RWPE2 (cell line): ENCODE results near the gene RBM43.
A peak's percentile ranks its signal among the peaks of the same experiment; 100 is the strongest.
"Not testable (repeated sequence)": the region's sequence is repeated elsewhere in the genome, so short reads cannot be mapped to it uniquely, and the experiment has no call there.

Experiments used
- ATAC-seq: fragments of 200-7000 bp; cut with Tn5 transposase; 3 replicates; pipeline ENCODE4 v1.9.1; 2021; ENCODE audit warnings: low read depth
- DNase-seq: peaks from one replicate; pipeline ENCODE4 v3.0.0-alpha.2; 2020; ENCODE audit warnings: low spot score
- H3K27ac ChIP-seq: fragments of 450-650 bp; 2 replicates; pipeline ENCODE4 v1.5.1; 2017; ENCODE audit warnings: mild to moderate bottlenecking; ENCODE audit not compliant: poor library complexity, severe bottlenecking
- H3K27me3 ChIP-seq: fragments of 250-450 bp; sonication (Bioruptor Pico); 2 replicates; pipeline ENCODE4 v1.5.1; 2021; ENCODE audit warnings: mild to moderate bottlenecking, moderate library complexity; ENCODE audit not compliant: insufficient read depth, poor library complexity, severe bottlenecking
- H3K36me3 ChIP-seq: fragments of 250-450 bp; sonication (Bioruptor Pico); 2 replicates; pipeline ENCODE4 v1.5.1; 2020; ENCODE audit warnings: low read depth, mild to moderate bottlenecking, moderate library complexity
- H3K4me1 ChIP-seq: fragments of 250-450 bp; sonication (Bioruptor Pico); 2 replicates; pipeline ENCODE4 v1.5.1; 2021; ENCODE audit warnings: mild to moderate bottlenecking, moderate library complexity; ENCODE audit not compliant: insufficient read depth, poor library complexity, severe bottlenecking
- H3K4me3 ChIP-seq: fragments of 250-450 bp; sonication (Bioruptor Pico); 2 replicates; pipeline ENCODE4 v1.5.1; 2021; ENCODE audit warnings: mild to moderate bottlenecking, moderate library complexity; ENCODE audit not compliant: severe bottlenecking
- H3K9me3 ChIP-seq: fragments of 250-450 bp; sonication (Bioruptor Pico); 2 replicates; pipeline ENCODE4 v1.5.1; 2021; ENCODE audit warnings: mild to moderate bottlenecking, moderate library complexity; ENCODE audit not compliant: severe bottlenecking
- CTCF ChIP-seq: fragments of 450-650 bp; IDR thresholded peaks from one replicate; pipeline ENCODE4 v1.5.1; 2017; ENCODE audit warnings: mild to moderate bottlenecking, moderate library complexity; ENCODE audit not compliant: poor library complexity, severe bottlenecking

RBM43 gene

GRCh38 chr2:151240433-151240832 lies 21.2 kb downstream of the RBM43 start:
- TF ChIP-seq CTCF = no peak
- H3K4me1 ChIP-seq = peaks cover 6% of the 10 kb centered on the region
- no peak overlapping the region for H3K27ac ChIP-seq
- ATAC-seq = no peak
- H3K27me3 ChIP-seq = no peaks in the 10 kb centered on the region
- DNase-seq = no peak
- no peaks in the 10 kb centered on the region for H3K36me3 ChIP-seq
- no peaks in the 10 kb centered on the region for H3K9me3 ChIP-seq
- no peak overlapping the region for H3K4me3 ChIP-seq

GRCh38 chr2:151239624-151240023 lies 22.0 kb downstream of the RBM43 start:
- no peaks in the 10 kb centered on the region for H3K36me3 ChIP-seq
- ATAC-seq (no peak), DNase-seq (no peak)
- H3K27me3 ChIP-seq = no peaks in the 10 kb centered on the region
- H3K4me1 ChIP-seq = peaks cover 6% of the 10 kb centered on the region
- TF ChIP-seq CTCF = no peak
- no peaks in the 10 kb centered on the region for H3K9me3 ChIP-seq
- no peak overlapping the region for H3K4me3 ChIP-seq
- H3K27ac ChIP-seq = no peak overlapping the region

GRCh38 chr2:151238527-151239487 lies 22.9 kb downstream of the RBM43 start:
- Histone ChIP-seq H3K9me3 (no peaks in the 10 kb centered on the region), H3K4me1 (peaks cover 6% of the 10 kb centered on the region), H3K27ac (no peak overlapping the region), H3K36me3 (no peaks in the 10 kb centered on the region), H3K4me3 (no peak overlapping the region), H3K27me3 (no peaks in the 10 kb centered on the region)
- peak; percentile 92 for TF ChIP-seq CTCF
- ATAC-seq (peak; percentile 62; the same call in 2 of the 3 replicates), DNase-seq (no peak)

- Histone ChIP-seq H3K4me3 (no peak overlapping the region), H3K36me3 (no peaks in the 10 kb centered on the region), H3K27me3 (no peaks in the 10 kb centered on the region), H3K27ac (no peak overlapping the region), H3K4me1 (peaks cover 6% of the 10 kb centered on the region), H3K9me3 (no peaks in the 10 kb centered on the region)
- ATAC-seq = no peak; the same call in 2 of the 3 replicates
- TF ChIP-seq CTCF = no peak
- no peak for DNase-seq
Observed at GRCh38 chr2:151237422-151238025, 24.1 kb downstream of the RBM43 start.

GRCh38 chr2:151233760-151234159 lies 27.9 kb downstream of the RBM43 start:
- not testable (repeated sequence) for H3K27ac ChIP-seq, H3K4me1 ChIP-seq, DNase-seq, H3K27me3 ChIP-seq, H3K36me3 ChIP-seq, ATAC-seq, H3K9me3 ChIP-seq, H3K4me3 ChIP-seq

- not testable (repeated sequence) for H3K27me3 ChIP-seq, DNase-seq, H3K27ac ChIP-seq, H3K9me3 ChIP-seq, H3K4me1 ChIP-seq, ATAC-seq, H3K4me3 ChIP-seq, H3K36me3 ChIP-seq
Observed at GRCh38 chr2:151233288-151233687, 28.4 kb downstream of the RBM43 start.
